K562 treated with DMSO at 1 percent for 4 hours (cell line): ENCODE measurements around the gene TMEM14C. TPM values are rescaled to one million over a fixed set of nuclear protein-coding genes. Genes with fewer than 3 reads are reported as not detected.

ENCODE experiments used
- total RNA-seq: library from RNA; unstranded; fragments of 300-600 nt; gene quantifications from 2 replicates; pipeline ENCODE4 v1.2.3, GENCODE V29; 2022; ENCODE audit not compliant: insufficient read depth

Gene TMEM14C
- total RNA-seq: 252 and 261 TPM in 2 replicates

GRCh38 chr6:10722820-10723566, at the start of gene TMEM14C:
TMEM14C (plus strand) TSS chr6:10723070; CDS start chr6:10724614, 1,544 bp downstream.

GRCh38 chr6:10694302-10695085, 28.4 kb upstream of the TMEM14C start, which contains the start of the genes C6orf52 and PAK1IP1:
C6orf52 (minus strand) TSS chr6:10694616; CDS start chr6:10687550, 7,066 bp downstream.
PAK1IP1 (plus strand) TSS chr6:10694972; CDS start chr6:10694986, 14 bp downstream.

DNA sequence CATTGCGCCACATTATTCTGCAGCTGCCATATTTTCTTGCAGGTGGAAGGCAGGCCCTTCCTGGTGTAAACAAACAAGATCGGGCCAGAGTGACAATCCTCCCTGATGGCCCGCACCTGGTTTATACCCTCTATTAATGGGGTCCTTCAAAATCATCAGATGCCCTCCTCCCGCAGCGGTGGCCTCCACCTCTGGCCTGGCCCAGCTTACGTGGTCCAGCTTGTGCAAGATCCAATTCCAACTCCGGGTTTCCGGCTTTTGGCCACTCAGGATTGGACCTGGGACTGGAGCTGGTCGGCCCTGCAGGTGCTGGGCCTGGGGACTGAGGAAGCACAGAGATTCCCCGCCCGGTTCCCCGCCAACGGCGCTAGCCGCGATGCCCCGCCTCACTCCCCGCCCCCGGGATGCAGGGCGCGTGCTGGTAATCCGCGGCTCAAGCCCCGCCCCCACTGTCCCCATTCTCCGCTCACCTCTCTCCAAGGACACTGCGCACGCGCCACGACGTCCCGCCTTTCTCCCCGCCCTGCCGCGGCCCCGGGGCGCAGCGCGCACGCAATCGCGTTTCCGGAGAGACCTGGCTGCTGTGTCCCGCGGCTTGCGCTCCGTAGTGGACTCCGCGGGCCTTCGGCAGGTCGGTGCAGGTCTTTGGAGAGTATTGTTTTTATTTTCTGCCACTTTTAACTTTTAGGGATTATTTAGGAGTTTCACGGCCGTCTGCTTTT, 24.5 kb downstream of the TMEM14C start, which contains the start of gene TMEM14B:
Gene TMEM14B (plus strand): TSS at position 555 of the 722 bp plus-strand sequence. CDS start 1,441 bp downstream, outside the sequence.

Other genes starting within 250 kb of the TMEM14C start
- gene GCNT2, start 201.7 kb upstream of the TMEM14C start, total RNA-seq: 0.89 and 1.1 TPM in 2 replicates
- 5.5 TPM in 1 of 2 replicates, not detected in the other for gene C6orf52, start 28.5 kb upstream of the TMEM14C start, total RNA-seq
- 14.4 and 15.7 TPM in 2 replicates for gene PAK1IP1, start 28.1 kb upstream of the TMEM14C start, total RNA-seq
- gene TMEM14B, start 24.7 kb downstream of the TMEM14C start, total RNA-seq: 170 and 178 TPM in 2 replicates
- 0.41 and 0.68 TPM in 2 replicates for gene MAK, start 115.5 kb downstream of the TMEM14C start, total RNA-seq
- not detected in 2 replicates for gene GCM2, start 159.0 kb downstream of the TMEM14C start, total RNA-seq
- 7.3 TPM in 2 replicates for gene SYCP2L, start 164.0 kb downstream of the TMEM14C start, total RNA-seq